Hindlimb muscle (tissue), 1 donor: ENCODE data around the gene FUT2. TPM values are rescaled to one million over a fixed set of nuclear protein-coding genes. Genes with fewer than 3 reads are reported as not detected.

ENCODE experiments used
- DNase-seq: peaks from one replicate; pipeline ENCODE4 v3.0.0-alpha.2; 2013
- polyA plus RNA-seq: library from polyadenylated mRNA; unstranded; fragments of 120-200 nt; gene quantifications from one replicate; pipeline ENCODE4 v1.2.1, GENCODE V29; 2013; ENCODE audit not compliant: insufficient read length

FUT2 gene
- polyA plus RNA-seq, 1 donor, result 1.2 TPM

DNA sequence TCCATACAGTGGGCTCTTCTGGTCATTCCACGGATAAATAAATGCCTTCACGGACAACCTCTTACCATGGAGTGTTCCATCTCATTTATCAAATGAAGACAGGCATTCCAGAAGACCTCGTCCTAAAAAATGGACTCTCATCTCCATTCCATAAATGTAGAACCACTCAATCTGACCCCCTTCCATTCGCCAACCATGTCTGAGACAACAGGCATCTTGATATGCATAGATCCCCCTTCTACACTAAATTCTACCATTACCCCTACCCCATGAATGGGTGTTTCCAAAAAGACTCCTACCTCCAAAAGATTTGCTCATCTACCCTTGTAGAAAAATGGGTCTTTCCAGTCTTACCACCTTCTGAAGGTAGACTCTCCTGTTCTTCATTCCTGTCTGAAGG is 35.7 kb downstream of the FUT2 start:
- DNase-seq, result no peak

DNA sequence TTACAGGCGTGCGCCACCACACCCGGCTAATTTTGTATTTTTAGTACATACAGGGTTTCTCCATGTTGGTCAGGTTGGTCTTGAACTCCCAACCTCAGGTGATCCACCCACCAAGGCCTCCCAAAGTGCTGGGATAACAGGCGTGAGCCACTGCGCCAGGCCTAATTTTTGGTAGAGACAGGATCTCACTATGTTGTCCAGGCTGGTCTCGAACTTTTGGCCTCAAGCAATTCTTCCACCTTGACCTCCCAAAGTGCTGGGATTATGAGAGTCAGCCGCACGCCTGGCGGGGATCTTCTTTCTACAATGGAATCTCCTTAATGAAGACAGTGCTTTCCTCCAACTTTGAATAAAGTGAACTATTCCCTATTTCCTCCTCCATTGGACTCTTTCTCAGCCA is 38.9 kb downstream of the FUT2 start:
- DNase-seq, result no peak

DNA sequence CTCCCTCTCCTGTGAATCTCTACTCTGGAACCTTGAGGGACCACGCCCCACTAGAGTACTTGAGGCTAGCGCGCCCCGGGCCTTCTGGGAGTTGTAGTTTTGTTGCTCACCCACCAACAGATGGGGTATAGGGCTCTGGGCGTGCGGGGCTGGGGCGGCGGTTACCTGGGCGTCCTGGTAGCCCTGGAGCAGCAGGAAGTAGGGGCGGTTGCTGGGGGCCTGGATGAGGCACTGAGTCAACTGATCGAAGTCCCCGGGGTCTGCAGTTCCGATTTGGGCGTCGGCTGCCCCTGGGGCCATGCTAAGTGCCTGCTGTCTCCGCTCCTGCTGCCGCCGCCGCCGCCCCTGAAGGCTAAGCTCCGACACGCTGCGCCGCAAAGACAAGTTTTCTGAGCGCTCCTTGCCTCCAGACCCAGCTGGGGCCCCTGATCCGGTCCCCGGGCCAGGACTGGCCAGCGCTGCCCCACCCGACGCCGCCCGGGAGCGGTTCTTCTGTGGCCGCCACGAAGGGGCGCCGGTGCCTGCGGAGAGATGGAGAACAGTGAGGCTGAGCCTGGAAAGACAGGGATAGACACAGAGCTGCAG is 39.4 kb downstream of the FUT2 start:
- no peak for DNase-seq

DNA sequence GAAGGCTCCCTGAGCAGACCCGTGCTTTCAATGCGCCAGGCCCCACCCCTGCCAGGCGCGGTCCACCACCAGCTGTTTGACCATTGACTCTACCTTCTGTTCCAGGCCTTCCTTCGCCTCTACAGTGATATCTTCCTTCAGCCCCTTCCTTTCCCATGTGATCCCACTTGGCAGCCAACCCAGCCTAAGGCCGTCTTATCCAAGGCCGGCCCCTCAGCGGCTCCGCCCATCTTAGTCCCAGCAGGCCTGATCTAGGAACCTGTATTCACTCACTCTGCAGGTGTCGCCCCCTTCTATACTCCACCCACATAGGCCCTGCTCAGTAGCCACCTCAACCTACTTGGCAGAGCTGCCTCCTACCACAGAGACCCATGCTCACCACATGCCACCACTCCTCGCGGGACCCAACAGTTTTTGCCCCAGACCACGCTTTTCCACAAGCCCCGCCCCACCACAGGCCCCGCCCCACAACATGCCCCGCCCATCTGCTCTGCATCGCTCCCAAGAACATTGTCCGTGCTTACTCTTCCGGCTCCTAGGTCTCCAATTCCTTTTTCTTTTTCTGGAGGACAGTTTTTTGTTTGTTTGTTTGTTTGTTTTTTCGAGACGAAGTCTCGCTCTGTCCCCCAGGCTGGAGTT is 41.7 kb downstream of the FUT2 start:
- DNase-seq, result no peak

DNA sequence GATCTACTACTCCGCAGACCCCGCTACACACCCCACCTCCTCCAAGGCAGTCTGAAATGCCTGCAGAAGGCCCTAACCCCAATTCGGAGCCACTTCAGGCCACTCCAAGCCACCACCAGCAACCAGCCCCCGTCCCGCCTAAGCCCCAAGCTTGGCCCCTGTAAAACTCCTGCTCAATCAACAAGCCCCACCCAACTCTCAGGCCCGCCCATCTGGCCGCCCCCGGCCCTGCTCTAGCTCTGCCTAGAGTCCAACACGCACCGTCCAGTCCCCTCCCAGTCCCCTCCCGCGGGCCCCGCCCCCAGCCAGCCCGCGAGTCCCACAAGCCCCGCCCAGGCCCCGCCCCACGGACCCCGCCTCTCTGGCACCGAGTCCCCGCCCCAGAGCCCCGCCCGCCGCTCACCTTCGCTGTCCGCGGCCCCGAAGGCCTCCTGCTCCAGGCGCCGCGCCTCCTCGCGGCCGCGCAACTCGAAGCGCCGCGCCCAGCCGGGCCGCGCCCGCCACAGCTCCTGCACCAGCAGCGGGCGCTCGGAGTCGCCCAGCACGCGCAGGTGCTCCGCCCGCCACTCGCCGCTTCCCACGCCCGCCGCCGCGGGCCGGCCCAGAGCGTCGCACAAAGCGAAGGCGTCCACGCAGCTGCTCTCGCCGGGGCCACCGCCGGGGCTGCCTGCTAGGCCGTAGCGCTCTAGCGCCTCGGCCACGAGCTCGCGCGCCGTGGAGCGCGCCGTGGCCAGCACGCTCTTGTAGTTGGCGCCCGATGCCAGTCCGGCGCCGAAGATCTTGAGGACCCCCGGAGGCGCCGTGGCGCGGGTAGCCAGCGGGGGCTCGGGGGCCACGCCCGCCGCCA is 43.0 kb downstream of the FUT2 start:
- DNase-seq, result peak; percentile 88

DNA sequence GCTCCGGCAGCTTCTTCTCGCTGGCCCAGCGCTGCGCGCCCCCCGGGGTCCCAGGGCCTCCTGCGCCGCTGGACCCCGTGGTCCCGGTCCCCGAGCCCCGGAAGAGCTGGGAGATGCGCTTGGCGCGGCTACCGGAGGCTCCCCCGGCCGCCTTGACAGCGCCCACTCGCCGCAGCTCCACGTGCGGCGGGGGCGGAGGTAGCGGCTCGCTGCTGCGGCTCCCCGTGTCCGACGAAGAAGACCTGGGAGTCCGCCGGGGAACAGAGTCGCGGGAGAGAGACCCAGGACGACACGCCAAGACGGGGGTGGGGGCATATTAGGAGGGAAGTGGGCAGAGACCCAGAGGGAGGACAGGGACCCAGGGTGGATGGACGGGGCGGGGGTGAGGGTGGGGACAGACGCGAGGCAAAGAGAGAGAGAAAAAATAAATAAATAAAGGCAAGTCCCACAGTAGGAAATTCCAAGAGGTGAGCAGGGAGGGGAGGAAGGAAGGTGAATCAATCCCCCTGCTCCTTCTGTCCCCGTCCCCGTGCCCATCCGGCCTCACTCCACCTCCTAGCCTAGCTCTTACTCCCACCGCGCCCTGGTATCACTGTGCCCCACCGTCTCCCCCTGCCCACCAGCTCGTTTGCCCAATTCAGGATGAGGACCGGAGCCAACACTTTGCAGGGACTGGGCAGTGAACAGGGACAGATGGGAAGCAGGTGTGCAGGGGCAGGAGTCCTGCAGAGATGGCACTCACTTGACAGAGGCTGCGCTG is 43.8 kb downstream of the FUT2 start:
- no peak for DNase-seq

DNA sequence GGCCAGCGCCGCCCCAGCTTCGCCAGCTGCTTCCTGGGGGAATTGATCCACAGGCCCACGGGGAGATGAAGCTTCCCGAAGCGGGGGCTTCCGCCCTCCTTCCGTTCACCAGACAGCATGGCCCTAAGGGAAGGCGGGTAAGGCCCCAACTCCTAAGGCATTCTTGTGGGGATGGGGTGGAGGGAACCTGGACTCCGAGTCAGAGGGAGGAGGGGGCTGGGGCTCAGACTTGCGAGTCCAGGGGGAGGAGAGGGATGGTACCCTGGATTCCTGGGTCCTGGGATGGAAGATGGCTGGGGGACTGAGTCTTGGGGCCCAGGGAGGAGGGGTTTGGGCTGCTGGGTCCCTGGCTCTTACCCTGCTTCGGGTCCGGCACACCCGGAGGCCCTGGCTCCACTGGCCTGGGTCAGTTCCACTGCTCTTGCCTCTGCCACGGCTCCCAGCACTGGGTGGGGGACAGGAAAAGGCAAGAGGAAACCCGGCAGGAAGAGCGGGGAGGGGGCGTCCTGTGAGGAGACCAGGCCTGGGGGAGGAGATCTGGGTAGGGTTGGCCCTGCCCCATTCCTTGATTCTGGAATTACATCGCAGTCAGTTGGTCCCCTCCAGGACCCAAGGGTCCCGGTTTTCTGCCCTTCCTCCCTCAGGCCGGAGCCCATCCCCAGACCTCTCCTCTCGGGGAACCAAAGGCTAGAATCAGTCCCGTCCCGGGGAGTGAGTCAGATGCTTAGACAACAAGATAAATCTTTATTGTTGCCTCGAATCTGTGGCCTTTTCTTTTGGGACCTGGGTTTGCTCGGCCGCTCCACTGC is 44.6 kb downstream of the FUT2 start, which contains the start of gene RASIP1:
Gene RASIP1, minus strand, starts transcription at position 447 of the 809 bp plus-strand sequence. Its CDS starts 328 bp downstream, at position 119.
- no peak for DNase-seq

DNA sequence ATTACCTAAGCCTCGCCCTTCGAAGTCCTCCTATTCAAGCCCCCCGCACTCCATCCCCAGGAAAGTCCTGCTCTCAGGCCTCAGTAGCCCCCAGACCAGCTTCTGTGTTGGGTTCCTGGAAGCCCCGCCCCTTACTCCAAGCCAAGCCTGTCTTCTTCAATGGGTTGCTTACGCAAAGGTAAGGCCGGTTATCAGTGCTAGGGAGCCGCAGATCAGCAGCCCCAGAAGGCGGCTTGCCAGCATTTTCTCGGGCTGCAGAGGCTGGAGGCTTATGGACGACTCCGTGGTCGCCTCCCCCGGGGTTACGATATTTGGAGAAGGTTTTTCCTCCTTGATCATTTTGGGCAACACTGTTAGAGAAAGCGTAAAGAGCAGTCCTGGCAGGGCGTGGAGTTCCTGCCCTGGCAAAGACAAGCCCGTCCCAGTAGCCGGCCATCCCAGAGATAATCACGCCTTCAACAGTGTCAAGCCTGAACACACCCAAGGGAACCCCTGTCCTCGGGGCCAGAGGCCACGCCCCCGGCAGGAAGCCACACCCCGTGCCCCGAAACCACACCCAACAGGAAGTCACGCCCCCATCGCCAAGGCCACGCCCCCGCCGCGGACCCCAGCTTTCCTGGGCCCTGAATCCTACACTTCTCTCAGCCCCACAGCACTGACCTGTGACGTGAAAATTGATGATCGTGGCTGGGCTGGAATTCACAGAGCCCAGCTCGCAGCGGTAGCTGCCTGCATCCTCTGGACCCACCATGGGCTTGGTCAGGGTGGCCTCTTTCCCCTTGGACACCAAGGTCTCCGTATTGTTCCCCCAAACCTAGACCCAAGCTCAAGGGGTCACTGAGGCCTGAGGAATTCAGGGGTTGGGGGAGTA is 45.6 kb downstream of the FUT2 start:
- no peak for DNase-seq

DNA sequence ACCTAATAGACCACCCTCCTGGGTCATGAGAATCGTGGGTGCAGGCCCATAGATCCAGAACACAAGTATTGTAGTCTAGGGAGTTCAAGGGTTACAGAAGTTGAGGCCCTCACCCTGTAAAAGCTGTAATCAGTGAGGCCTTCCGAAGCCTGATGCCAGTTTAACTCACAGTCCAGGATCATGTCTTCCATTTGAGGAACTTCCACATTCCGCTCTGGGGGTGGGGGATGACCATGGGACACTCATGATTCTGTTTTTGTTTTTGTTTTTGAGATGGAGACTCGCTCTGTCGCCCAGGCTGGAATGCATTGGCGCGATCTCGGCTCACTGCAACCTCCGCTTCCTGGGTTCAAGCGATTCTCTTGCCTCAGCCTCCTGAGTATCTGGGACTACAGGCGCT is 46.3 kb downstream of the FUT2 start:
- no peak for DNase-seq

DNA sequence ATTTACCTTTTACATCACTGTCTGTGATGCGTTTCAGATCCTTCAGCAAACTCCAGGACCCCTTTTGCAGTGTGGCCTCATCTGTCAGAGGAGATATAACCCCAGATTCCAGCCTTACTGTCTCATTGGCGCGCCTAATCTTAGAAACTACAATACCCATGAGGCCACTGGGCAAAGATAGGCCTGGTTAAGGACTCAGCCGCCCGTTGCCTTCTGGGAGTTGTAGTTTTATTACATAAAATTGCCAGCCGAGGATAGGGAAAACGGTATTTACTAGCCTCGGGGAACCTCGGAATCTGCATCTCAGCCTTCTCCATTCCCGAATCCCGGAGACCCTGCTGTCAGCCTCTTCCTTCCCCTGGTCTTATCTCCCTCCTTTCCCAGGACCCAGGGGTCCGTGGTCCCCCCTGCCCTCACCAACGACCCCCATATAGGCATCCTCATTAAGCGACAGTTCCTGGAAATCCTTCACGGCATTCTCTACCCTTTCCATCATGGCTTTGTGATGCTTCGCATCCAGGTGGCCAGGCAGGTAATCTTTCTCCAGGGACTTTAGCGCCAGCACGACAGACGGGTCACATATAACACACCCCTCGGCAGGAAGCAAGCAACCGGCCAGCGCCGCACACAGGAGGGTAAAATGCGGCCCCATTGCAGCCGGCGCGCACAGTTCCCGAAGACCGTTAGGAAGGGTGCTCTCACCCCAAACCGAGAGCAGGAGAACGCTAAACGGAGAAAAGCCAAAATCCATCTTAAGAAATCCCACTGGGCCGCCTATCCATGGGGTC is 49.6 kb downstream of the FUT2 start:
- no peak for DNase-seq

DNA sequence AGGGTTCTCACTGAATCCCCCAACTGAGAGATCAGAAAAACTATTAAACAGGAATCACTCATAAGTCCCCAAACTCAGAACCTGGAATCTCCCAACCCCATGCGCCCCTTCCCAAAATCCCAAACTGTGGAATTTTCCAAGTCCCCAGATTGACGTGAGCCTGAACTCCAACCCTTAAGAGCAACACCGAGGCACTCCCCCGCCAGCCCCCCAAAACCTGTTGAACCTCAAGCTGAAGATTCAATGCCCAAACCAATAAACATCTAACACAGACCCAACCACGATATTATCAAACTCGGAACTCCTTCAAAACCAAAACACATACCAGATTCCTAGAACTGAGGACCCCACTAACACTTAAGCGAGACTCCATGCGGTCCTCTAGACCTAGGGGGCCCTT is 50.3 kb downstream of the FUT2 start:
- DNase-seq, result no peak

DNA sequence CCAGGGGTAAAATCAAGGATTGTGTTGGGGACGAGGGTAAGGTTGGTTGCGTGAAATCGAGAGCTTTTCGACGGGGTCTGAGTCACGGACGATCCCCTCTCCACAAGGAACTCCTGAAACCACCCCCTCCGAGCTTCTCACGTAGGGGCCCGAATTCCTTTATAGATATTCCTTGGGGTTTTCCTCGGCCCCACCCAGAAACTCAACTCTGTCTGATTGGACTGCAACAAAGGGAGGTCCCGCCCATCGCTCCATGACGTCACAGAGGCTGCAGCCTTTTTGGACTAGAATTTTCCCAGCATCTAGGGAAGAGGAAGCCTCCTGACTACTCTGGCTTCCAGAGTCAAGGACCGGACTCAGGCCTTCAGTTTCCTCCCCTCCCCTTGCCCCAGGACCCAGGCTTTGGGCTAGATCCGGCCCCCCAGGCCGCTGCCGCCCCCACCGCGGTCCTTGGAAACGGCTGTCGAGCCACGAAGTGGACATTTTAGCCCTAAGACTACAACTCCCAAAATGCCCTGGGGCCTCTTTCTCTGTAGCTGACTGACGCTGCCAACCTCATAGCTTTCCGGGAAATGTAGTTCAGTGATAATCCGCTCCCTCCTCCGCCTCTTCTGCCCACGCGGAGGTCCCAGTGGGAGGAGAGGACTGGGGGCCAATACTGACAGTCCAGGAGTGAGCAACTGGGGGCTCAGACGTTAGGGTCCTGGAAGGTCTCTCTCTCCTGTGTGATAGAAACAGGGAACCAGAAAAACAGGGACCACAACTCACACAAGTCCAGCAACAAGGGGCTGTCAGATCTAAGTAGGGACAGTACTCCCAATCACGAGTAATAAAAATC is 51.2 kb downstream of the FUT2 start, which contains the start of gene IZUMO1:
Gene IZUMO1, minus strand, starts transcription at position 172 of the 838 bp plus-strand sequence. CDS start 1,050 bp downstream, outside the sequence.
- DNase-seq, result peak; percentile 80

DNA sequence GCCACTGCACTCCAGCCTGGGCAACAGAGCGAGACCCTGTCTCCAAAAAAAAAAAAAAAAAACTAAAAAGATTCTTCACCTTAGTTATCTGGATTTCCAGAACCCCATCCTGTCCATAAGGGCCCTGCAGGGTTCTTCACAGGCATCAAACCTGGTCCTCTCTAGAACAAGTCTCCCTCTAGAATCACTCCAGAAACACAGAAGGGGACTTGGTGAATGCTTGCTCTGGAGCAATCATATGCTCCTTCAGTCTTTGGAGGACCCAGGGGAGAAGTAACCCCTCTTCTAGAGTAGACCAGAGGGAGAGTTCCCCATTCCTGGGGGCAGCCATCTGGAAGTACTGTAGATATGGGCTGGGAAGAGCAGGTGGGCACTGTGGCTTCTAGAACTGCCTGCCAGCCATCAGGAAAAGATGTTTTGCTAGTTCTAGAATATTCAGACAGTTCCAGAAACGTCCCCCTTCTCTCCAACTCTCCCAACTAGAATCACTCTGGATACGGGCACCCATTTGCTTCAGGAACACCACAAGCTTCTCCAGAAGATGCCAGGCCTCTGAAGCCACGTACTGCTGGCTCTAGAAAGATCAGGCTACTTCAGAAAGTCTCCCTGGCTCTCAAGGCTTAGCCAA is 53.9 kb downstream of the FUT2 start:
- no peak for DNase-seq

DNA sequence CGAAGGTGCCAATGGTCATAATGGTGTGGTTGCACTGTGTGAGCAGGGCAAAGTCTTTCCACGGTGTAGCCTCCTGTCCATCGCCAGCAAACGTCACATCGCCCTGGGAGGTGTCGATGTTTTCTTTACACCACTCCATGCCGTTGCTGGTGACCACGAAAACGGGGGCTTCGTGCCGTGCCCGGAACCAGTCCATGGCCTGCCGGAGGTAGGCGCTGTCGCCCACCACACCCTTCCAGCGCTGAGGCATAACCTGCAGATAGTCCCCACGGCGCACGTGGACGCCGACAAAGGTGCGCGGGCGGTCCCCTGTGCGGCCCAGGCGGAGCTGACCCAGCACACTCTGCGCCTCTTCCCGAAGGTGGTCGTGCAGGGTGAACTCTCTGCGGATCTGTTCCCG is 54.6 kb downstream of the FUT2 start:
- DNase-seq, result no peak

DNA sequence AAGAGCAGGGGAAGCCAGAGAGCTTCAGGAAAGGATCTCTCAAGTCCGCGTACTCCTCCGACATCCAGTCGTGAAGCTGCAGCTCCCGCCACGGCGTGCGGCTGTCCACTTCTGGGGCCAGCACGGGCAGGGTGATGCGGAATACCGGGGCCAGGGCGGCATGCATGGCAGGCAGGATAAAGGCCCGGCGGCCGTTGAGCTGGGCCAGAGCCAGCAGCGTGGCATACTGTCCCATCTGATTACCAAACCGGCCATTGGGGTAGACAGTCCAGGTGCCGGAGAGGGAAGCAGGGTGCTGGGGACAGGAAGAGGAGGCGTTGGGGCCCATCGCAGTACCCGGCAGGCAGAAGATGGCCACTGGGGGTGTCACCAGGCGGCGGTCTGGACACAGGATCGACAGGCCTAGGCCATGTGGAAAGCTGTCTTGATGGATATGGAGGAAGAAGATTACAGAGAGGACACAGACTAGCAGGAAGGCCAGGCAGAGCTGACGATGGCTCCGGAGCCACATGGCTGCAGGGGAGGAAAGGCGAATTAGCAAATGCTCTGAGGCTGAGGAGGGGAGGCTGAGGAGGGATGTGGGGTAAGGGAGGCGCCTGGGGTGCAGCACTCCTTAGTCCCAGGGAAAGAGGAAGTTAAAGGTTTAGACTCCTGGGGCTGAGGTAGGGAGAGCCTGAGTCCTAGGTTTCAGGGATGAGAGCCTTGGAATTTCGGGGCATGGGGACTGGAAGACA is 55.2 kb downstream of the FUT2 start:
- DNase-seq, result no peak

DNA sequence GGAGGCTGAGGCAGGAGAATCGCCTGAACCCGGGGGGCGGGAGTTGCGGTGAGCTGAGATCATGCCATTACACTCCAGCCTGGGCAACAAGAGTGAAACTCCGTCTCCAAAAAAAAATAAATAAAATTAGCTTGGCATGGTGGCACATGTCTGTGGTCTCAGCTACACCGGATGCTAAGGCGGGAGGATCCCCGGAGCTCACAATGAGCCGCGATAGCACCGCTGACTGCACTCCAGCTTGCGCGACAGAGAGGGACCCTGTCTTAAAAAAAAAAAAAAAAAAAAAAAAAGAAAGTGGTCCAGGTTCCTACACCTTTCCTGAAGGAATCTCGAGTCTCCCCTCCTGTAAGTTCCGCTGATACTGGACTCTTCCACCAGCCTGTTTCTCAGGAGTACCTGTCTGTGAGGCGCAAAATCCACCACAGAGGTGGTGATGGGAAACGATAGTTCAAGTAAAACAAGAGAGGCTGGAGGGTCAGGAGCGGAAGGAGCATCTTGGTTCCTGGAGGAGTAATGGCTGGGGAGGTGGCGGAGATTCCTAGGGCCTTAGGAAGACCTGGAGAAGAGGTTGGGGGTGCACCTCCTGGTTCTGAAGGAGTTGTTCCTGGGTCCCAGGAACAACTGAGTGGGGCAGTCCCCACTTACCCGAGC is 56.2 kb downstream of the FUT2 start:
- no peak for DNase-seq
